Measurements from ENCODE around the gene PARVG.

DNA sequence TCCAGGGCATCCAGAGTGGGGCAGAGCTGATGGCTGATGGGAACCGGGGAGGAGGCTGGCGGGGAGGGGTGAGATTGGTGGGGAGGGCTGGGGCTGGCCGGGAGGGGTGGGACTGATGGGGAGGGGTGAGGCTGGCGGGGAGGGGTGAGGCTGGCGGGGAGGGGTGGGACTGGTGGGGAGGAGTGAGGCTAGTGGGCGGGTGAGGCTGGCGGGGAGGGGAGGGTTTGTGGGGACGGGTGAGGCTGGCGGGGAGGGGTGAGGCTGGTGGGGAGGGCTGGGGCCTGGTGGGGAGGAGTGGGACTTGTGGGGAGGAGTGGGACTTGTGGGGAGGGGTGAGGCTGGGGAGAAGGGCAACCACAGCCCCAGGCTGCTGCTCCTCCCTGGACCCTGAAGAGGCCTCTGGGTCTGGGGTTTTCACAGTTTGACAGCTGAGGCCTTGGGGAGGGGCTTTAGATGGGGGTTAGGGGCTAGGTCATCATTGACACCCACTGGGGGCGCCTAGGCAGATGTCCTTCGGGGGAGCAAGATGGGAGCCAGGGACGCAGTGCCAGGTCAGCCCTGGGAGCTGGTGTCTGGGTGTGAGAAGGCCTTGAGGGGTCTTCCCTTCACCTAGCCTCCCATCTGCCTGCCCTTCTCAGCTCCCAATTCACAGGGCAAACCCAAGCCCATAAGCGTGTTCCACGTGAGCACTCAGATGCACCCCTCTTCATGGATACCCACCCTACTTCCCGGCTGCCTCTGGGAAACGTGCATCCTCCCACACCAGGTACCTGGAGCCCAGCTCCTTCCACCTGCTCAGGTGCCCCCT is 26.7 kb downstream of the PARVG start:
- TF ChIP-seq, protein P1, sequence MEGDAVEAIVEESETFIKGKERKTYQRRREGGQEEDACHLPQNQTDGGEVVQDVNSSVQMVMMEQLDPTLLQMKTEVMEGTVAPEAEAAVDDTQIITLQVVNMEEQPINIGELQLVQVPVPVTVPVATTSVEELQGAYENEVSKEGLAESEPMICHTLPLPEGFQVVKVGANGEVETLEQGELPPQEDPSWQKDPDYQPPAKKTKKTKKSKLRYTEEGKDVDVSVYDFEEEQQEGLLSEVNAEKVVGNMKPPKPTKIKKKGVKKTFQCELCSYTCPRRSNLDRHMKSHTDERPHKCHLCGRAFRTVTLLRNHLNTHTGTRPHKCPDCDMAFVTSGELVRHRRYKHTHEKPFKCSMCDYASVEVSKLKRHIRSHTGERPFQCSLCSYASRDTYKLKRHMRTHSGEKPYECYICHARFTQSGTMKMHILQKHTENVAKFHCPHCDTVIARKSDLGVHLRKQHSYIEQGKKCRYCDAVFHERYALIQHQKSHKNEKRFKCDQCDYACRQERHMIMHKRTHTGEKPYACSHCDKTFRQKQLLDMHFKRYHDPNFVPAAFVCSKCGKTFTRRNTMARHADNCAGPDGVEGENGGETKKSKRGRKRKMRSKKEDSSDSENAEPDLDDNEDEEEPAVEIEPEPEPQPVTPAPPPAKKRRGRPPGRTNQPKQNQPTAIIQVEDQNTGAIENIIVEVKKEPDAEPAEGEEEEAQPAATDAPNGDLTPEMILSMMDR (IDR thresholded peaks at IDR 0.05), result no peak
- TF ChIP-seq POLR2A (IDR thresholded peaks at IDR 0.05), result no peak
